ENCODE measurements around the gene SSNA1. TPM values are rescaled to one million over a fixed set of nuclear protein-coding genes. Genes with fewer than 3 reads are reported as not detected.

Gene SSNA1
- total and polyA plus RNA-seq, 2 experiments from 2014 or later = 82.2 to 128 TPM

DNA sequence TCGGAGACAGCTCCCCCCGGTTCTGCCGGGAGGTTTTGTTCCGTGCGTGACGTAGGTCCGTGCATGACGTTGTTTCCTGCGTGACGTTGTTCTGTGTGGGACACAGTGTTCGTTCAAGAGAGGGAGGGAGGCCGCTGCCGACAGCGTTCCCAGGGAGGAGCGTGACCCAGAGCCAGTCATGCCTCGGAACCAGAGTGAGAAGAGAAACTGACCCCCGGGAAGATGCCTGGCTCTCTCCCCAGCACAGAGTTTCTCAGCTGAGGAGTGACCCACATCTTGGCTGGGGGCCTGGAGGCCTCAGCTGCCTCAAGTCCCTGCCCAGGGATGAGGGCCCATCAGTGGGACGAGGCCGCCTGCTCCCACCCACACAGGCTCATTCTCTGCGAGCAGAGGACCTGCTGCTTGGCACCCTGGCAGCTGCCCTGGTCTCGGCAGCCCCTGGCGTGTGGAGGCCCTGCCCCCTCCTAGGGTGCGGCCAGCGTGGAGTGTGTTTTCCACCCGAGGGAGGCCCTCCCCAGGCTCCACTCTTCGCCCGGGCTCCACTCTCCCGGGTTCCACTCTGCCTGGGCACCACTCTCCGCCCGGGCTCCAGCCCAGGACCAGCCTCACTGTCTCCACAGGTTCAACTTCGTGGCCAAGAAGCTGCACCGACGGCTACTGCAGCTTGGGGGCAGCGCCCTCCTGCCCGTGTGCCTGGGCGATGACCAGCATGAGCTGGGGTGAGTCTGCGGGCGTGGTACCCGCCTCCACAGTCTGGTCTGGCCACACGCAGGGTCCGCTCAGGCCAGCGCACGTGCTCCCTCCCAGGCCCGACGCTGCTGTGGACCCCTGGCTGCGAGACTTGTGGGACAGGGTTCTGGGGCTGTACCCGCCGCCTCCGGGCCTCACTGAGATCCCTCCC is 24.9 kb downstream of the SSNA1 start:
- H3K4me3 ChIP-seq = no peak overlapping the region
- no peaks in the 10 kb centered on the region for H3K36me3 ChIP-seq (replicated peaks; ENCODE audit: insufficient read depth, low read depth)
- H2AFZ ChIP-seq = no peak overlapping the region
- TF ChIP-seq CTCF (IDR thresholded peaks at IDR 0.05; ENCODE audit: poor library complexity) = peak; percentile 12
- TF ChIP-seq EZH2 (IDR thresholded peaks at IDR 0.05; ENCODE audit: borderline replicate concordance) = no peak
- H3K27ac ChIP-seq = no peak overlapping the region
- 95% methylated on average over 42 of the region's 49 CpGs for WGBS (ENCODE audit: low lambda C conversion rate, missing lambda C conversion rate)
- H3K27me3 ChIP-seq = no peaks in the 10 kb centered on the region
- DNase-seq (ENCODE audit: low spot score) = no peak
- peaks cover 15% of the 10 kb centered on the region for H3K4me1 ChIP-seq (ENCODE audit: insufficient read depth)
- no peaks in the 10 kb centered on the region for H4K20me1 ChIP-seq (ENCODE audit: insufficient read depth, poor library complexity, severe bottlenecking)
- H3K79me2 ChIP-seq = no peaks in the 10 kb centered on the region
- no peaks in the 10 kb centered on the region for H3K9me2 ChIP-seq (replicated peaks; ENCODE audit: insufficient read depth)
- H3K4me2 ChIP-seq = no peak overlapping the region
- H3K9me3 ChIP-seq (ENCODE audit: low read depth) = no peaks in the 10 kb centered on the region

DNA sequence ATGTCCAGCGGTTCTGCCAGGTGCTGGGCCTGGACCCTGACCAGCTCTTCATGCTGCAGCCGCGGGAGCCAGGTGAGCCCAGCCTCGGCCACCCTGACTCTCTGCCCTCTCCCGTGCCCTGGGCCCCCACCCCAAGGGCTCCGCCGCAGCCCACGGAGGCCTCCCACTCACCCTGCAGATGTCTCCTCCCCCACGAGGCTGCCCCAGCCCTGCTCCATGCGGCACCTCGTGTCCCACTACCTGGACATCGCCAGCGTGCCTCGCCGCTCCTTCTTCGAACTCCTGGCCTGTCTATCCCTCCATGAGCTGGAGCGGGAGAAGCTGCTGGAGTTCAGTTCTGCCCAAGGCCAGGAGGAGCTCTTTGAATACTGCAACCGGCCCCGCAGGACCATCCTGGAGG is 26.1 kb downstream of the SSNA1 start:
- DNase-seq (ENCODE audit: low spot score) = no peak
- Histone ChIP-seq H3K36me3 (replicated peaks; ENCODE audit: insufficient read depth, low read depth) (no peaks in the 10 kb centered on the region), H3K27ac (no peak overlapping the region)

GRCh38 chr9:137215196-137215986 is 26.9 kb downstream of the SSNA1 start:
- no peaks in the 10 kb centered on the region for H3K36me3 ChIP-seq (replicated peaks; ENCODE audit: insufficient read depth, low read depth)
- no peak overlapping the region for H3K27ac ChIP-seq
- no peaks in the 10 kb centered on the region for H3K9me3 ChIP-seq (ENCODE audit: low read depth)
- H3K9me2 ChIP-seq (replicated peaks; ENCODE audit: insufficient read depth) = no peaks in the 10 kb centered on the region
- H3K79me2 ChIP-seq = no peaks in the 10 kb centered on the region
- no peak overlapping the region for H3K4me3 ChIP-seq
- TF ChIP-seq EZH2 (IDR thresholded peaks at IDR 0.05; ENCODE audit: borderline replicate concordance) (no peak), CTCF (IDR thresholded peaks at IDR 0.05; ENCODE audit: poor library complexity) (no peak), EZH2phosphoT487 (IDR thresholded peaks at IDR 0.05; ENCODE audit: low read depth, severe bottlenecking, unreplicated experiment) (no peak)
- 96% methylated on average over 18 of the region's 22 CpGs for WGBS (ENCODE audit: low lambda C conversion rate, missing lambda C conversion rate)
- H3K27me3 ChIP-seq = no peaks in the 10 kb centered on the region
- peaks cover 22% of the 10 kb centered on the region for H3K4me1 ChIP-seq (ENCODE audit: insufficient read depth)
- H4K20me1 ChIP-seq (ENCODE audit: insufficient read depth, poor library complexity, severe bottlenecking) = no peaks in the 10 kb centered on the region
- no peak overlapping the region for H3K4me2 ChIP-seq
- no peak for DNase-seq (ENCODE audit: low spot score)
- H2AFZ ChIP-seq = no peak overlapping the region

More for the DNA sequence above, 26.1 kb downstream of the SSNA1 start:
- Histone ChIP-seq H3K9me3 (ENCODE audit: low read depth) (no peaks in the 10 kb centered on the region), H3K4me2 (no peak overlapping the region), H3K4me3 (no peak overlapping the region), H3K27me3 (no peaks in the 10 kb centered on the region), H4K20me1 (ENCODE audit: insufficient read depth, poor library complexity, severe bottlenecking) (no peaks in the 10 kb centered on the region), H3K79me2 (no peaks in the 10 kb centered on the region), H3K9me2 (replicated peaks; ENCODE audit: insufficient read depth) (no peaks in the 10 kb centered on the region), H2AFZ (no peak overlapping the region), H3K4me1 (ENCODE audit: insufficient read depth) (peaks cover 22% of the 10 kb centered on the region)
- TF ChIP-seq CTCF (IDR thresholded peaks at IDR 0.05; ENCODE audit: poor library complexity) = no peak
- 95% methylated on average over 7 of the region's 19 CpGs for WGBS (ENCODE audit: low lambda C conversion rate, missing lambda C conversion rate)

All from hepatocyte (in vitro differentiated cells).